ENCODE data around the gene ASB16. TPM values are rescaled to one million over a fixed set of nuclear protein-coding genes. Genes with fewer than 3 reads are reported as not detected.

The ASB16 gene, protein sequence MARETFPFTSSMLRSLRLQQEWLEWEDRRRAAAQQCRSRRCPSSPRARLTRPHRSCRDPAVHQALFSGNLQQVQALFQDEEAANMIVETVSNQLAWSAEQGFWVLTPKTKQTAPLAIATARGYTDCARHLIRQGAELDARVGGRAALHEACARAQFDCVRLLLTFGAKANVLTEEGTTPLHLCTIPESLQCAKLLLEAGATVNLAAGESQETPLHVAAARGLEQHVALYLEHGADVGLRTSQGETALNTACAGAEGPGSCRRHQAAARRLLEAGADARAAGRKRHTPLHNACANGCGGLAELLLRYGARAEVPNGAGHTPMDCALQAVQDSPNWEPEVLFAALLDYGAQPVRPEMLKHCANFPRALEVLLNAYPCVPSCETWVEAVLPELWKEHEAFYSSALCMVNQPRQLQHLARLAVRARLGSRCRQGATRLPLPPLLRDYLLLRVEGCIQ
- total RNA-seq = under 1 TPM in 1 of 2 experiments, not detected in 1; 0.23 TPM

DNA sequence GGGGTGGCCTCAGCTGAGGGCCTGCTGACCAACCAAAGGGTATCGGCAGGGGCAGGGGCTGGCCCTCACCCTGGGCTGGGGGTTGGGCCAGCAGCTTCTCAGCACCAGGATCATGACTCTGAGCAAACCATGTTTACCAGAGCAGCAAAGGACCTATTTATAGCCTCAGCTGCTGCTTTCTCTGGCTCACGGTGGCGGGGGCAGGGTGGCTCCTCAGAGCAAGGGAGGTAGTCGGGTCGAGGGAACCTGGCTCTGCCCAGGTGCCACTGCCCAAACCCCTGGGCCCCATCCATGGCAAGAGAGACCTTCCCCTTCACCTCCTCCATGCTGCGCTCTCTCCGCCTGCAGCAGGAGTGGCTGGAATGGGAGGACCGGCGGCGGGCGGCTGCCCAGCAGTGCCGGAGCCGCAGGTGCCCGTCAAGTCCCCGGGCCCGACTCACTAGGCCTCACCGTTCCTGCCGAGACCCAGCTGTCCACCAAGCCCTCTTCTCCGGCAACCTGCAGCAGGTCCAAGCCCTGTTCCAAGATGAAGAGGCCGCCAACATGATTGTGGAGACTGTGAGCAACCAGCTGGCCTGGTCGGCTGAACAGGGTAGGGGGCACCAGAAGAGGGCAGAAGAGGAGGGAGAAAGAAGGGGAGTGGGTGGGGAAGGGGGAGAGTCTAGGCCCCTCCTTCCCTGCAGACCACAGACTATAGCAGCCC lies at the start of gene ASB16:
ASB16 (plus strand) TSS at position 206 of the 703 bp plus-strand sequence; CDS start at position 292, 86 bp downstream.

DNA sequence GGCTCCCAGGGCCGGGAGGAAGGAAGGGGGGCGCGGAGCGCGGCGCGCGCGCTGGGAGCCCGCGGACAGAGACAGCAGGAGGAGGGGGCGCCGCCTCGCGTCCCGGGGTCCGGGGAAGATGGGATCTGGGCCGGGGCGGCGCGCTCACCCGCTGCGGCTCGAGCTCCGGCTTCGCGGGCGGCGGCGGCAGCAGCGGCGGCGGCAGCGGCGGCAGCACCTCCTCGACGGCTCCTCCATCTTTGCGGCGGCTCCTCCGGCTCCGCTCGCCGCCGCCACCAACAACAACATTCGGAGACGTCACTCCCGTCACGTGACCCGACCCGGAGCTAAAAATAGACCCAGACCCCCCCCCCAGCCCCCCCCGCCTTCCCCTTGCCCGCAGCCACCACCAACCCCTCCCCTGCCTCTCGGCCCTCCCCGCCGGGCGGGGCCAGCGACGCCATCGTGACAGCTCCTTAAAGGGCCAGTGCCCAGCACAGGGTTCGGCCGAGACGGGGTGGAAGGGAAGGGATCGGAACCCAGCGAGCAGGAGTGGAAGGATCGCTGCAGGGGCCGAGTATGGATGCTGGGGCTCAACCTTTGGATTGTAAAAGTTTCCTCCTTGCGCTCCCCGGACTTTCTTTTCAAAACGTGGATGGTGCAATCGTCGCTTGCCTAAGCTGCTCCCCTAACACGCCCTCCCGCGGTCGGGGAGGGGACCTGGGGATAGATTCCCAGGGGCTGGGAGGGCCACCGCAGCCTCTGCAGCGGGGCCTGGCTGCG lies 47.0 kb upstream of the ASB16 start, which contains the start of gene HDAC5:
HDAC5 (minus strand) TSS at position 286 of the 762 bp plus-strand sequence. CDS start 6,126 bp downstream, outside the sequence.

DNA sequence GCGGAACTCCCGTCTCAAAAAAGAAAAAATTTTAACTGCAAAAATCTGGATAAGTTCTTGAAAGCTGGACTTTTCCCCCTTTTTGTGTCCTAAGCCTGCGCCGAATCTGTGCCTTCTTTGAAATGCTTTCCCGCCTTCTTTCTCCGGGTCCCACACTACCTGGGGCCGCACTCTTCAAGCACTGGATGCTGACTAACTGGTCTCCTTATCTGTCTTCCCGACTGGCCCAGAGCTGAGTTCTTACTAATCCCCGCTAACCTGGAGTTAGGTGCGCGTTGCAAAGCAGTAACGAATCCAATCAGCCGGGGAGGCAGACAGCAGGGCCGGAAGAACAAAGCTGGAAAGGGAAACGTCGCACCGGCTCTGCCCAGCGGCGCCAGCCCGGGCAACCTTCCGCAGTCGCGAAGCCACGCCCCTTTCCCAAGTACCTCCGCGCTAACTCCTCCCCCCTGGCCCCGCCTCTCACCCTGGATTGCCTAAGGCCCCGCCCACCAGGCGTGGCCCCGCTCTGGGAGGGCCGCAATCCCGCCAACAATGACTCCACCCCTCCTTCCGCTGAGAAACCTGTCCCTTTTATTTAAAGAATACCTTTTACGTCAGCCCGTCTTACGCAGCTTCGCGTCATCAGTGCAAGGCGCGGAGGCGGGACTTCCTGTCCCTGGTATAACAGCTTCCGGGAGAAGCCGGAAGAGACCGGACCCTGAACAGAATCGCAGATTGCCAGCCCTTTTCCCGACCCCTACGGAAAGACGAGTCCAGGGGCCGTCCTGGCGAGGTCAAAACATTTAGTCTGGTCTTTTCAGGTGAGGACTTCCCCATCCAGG lies 16.0 kb downstream of the ASB16 start, which contains the start of gene TMUB2:
TMUB2 (plus strand) TSS at position 666 of the 824 bp plus-strand sequence. CDS start 737 bp downstream, outside the sequence.

DNA sequence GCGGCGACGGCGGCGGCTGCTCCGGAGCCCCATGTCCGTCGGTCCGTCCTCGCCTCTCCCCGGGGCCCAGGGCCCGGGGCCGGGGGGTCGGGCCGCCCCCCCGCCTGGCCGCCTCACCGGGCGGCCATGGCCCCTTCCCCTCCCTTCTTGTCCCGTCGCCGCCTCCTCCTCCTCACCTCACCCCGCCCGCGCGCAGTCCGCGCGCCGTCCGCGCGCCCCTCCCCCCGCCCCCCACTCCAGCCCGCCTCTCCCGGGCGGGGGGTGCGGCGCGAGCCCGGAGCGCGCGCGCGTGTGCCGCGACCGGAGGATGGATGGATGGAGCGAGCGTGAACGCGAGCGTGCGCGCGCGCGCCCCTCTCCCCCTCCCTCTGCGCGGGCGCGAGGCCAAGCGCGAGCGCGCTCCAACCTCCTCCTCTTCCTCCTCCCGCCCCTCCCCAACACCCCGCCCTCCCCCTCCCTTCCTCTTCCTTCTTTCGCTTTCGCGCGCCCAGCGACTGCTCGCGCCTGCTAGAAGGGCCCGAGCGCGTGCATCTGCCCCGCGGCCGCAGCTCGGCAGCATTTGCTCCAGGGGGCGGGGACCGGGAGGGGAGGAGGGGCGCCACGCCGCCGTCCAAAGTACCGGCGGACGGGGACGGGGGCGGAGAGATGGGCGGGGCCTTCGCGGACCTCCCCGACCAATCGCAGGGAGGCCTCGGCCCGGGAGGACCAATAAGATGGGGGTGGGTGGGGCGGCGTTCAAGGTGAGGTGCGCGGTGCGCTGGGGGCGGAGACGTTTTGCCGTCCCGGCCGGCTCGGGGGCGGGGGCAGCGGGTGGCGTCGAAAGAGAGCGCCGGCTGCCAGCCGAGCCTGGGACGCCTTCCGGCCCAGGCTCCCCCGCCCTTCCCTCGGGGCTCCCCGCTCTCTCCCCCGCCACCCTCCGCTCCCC lies 29.3 kb downstream of the ASB16 start, which contains the start of gene ATXN7L3:
ATXN7L3 (minus strand) TSS at position 332 of the 925 bp plus-strand sequence. CDS start 1,814 bp downstream, outside the sequence.

DNA sequence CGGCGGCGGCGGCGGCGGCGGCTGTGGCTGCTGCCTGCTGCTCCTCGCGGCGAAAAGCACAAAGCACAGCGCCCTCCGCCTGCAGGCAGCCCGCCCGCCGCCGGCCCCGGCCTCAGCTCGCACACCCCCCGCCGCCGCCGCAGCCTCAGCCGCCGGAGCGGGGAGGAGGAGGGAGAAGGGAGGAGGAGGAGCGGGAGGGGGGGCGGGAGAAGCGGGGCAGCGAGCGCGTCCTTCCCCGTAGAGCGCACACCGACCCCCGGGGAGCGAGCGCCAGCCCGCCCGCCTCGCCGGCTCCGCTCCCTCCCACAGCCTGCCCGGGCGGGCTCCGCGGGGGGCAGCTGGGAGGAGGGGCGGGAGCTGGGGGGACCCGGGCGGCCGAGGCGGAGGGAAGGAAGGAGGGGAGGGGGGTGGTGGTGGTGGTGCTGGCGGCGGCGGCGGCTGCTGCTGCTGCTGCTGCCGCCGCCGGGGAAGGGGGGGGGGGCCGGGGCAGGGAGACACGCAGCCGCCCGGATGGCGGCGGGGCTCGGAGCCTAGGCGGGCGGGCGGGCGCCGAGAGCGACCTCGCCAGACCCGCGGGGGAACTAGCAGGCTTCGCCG lies 49.2 kb downstream of the ASB16 start, which contains the start of gene UBTF:
UBTF (minus strand) TSS at position 60 of the 597 bp plus-strand sequence. CDS start 1,446 bp downstream, outside the sequence.

Small RNA genes lying within 50 kb of the gene (microRNA-seq; reads per million reads assigned to microRNA genes)
- not detected for gene MIR6782 (ENCODE audit: borderline microRNAs expressed, borderline replicate concordance)

Other genes starting within 250 kb of the ASB16 start
- not detected for gene PPY, start 228.2 kb upstream of the ASB16 start, total RNA-seq
- gene PYY, start 216.8 kb upstream of the ASB16 start, total RNA-seq = not detected
- gene NAGS, start 166.1 kb upstream of the ASB16 start, total RNA-seq = 1 to 10 TPM; 1.4 to 1.5 TPM
- gene TMEM101, start 155.7 kb upstream of the ASB16 start, total RNA-seq = 10 to 100 TPM; 29.2 to 30.9 TPM
- gene LSM12, start 104.0 kb upstream of the ASB16 start, total RNA-seq = 10 to 100 TPM; 51.4 to 53.2 TPM
- gene G6PC3, start 100.0 kb upstream of the ASB16 start, total RNA-seq = 10 to 100 TPM; 17.9 to 18.1 TPM
- gene HDAC5, start 47.1 kb upstream of the ASB16 start, total RNA-seq = 10 to 100 TPM; 49.0 to 51.0 TPM
- gene HROB, start 28.8 kb upstream of the ASB16 start, total RNA-seq = 10 to 100 TPM; 11.2 to 11.9 TPM
- 10 to 100 TPM; 31.5 to 35.2 TPM for gene TMUB2, start 16.3 kb downstream of the ASB16 start, total RNA-seq
- gene ATXN7L3, start 29.2 kb downstream of the ASB16 start, total RNA-seq = 100 to 1,000 TPM; 108 to 113 TPM
- gene UBTF, start 49.0 kb downstream of the ASB16 start, total RNA-seq = 100 to 1,000 TPM; 170 to 171 TPM
- gene SLC4A1, start 97.4 kb downstream of the ASB16 start, total RNA-seq = not detected
- gene RUNDC3A, start 137.9 kb downstream of the ASB16 start, total RNA-seq = under 1 TPM; 0.05 to 0.07 TPM
- 10 to 100 TPM; 94.2 to 95.0 TPM for gene SLC25A39, start 154.1 kb downstream of the ASB16 start, total RNA-seq
- gene GRN, start 174.6 kb downstream of the ASB16 start, total RNA-seq = 10 to 100 TPM; 72.4 to 73.4 TPM
- under 1 TPM; 0.15 to 0.19 TPM for gene FAM171A2, start 193.1 kb downstream of the ASB16 start, total RNA-seq
- under 1 TPM; 0.40 to 0.65 TPM for gene ITGA2B, start 218.9 kb downstream of the ASB16 start, total RNA-seq

Measured in activated naive CD4-positive, alpha-beta T cell treated with anti-CD3 and anti-CD28 coated beads, Interleukin-2, amount 10 ng/mL, durations not matched to agents 5 hours and 36 hours (primary cell).